ENCODE data around the gene KLHL1. TPM values are rescaled to one million over a fixed set of nuclear protein-coding genes. Genes with fewer than 3 reads are reported as not detected.

Gene KLHL1
- total RNA-seq, 1 experiment from 2014 or later: not detected

DNA sequence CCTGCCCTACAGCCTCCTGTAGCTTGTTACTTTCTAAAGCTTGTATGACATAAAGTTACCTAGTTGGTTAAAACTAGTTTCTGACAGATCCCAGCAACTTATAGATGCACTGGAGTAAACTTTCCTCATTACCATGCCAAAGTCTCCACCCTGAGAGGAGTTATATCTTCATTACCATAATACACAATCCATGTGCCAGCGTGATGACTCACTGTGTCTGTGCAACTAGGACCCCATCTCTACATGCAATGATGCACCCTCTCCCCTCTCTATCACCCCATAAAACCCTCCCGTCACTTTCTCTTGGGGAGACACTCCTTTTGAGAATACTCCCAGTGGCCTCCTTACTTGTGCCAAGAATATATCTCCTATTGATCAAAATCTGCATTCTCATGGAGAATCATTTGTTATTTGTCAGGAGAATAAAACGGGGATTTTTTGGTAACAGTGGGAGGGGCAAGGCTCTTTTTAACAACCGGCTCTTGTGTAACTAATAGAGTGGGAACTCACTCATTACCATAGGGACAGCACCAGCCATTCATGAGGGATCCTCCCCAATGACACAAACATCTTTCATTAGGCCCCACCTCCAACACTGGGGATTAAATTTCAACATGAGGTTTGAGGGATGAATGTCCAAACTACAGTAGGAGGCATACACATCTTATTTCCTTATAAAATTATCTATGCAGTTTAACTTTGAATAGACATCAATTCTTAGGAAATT lies 235.8 kb downstream of the KLHL1 start:
- intact Hi-C loops (cut with micrococcal nuclease; ENCODE audit: unreplicated experiment): no loop called here
- Mint-ChIP-seq H3K27me3 (ENCODE audit: unreplicated experiment) (no peaks in the 10 kb centered on the region), H3K4me3 (ENCODE audit: low read depth, unreplicated experiment) (no peak overlapping the region), H3K27ac (ENCODE audit: unreplicated experiment) (no peak overlapping the region), H3K36me3 (ENCODE audit: insufficient read depth, unreplicated experiment) (no peaks in the 10 kb centered on the region), H3K4me1 (ENCODE audit: low read depth, unreplicated experiment) (no peaks in the 10 kb centered on the region), H3K9me3 (ENCODE audit: low read depth, unreplicated experiment) (no peaks in the 10 kb centered on the region)
- TF ChIP-seq, protein P1, sequence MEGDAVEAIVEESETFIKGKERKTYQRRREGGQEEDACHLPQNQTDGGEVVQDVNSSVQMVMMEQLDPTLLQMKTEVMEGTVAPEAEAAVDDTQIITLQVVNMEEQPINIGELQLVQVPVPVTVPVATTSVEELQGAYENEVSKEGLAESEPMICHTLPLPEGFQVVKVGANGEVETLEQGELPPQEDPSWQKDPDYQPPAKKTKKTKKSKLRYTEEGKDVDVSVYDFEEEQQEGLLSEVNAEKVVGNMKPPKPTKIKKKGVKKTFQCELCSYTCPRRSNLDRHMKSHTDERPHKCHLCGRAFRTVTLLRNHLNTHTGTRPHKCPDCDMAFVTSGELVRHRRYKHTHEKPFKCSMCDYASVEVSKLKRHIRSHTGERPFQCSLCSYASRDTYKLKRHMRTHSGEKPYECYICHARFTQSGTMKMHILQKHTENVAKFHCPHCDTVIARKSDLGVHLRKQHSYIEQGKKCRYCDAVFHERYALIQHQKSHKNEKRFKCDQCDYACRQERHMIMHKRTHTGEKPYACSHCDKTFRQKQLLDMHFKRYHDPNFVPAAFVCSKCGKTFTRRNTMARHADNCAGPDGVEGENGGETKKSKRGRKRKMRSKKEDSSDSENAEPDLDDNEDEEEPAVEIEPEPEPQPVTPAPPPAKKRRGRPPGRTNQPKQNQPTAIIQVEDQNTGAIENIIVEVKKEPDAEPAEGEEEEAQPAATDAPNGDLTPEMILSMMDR (IDR thresholded peaks at IDR 0.05; ENCODE audit: unreplicated experiment): no peak
- no TSS peak for BruUV-seq (replicated peaks)
- CTCF ChIA-PET: no interaction called here
- no peak for DNase-seq

DNA sequence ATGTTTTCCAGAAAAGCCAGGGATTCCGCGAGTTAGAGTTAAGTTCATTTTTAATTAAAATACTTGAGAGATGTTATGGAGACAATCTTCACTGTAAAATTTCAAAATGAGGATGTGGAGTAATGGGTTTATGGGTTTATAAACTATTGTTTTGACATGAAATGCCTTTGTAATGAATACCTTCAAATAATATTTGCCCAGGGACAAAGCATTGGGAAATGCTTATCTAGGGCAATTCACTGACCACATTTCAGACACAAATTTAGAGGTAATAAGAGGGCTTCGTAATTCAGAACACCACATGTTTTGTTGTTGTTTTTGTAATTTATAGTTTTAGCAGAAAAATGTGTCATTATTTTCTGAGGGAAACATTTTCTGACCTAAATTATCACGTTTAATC lies 241.7 kb downstream of the KLHL1 start:
- Mint-ChIP-seq H3K36me3 (ENCODE audit: insufficient read depth, unreplicated experiment) (no peaks in the 10 kb centered on the region), H3K4me3 (ENCODE audit: low read depth, unreplicated experiment) (no peak overlapping the region), H3K27me3 (ENCODE audit: unreplicated experiment) (no peaks in the 10 kb centered on the region), H3K4me1 (ENCODE audit: low read depth, unreplicated experiment) (no peaks in the 10 kb centered on the region), H3K27ac (ENCODE audit: unreplicated experiment) (no peak overlapping the region), H3K9me3 (ENCODE audit: low read depth, unreplicated experiment) (no peaks in the 10 kb centered on the region)
- no TSS peak for BruUV-seq (replicated peaks)
- TF ChIP-seq, protein P1 (IDR thresholded peaks at IDR 0.05; ENCODE audit: unreplicated experiment): no peak
- CTCF ChIA-PET: no interaction called here
- intact Hi-C loops (cut with micrococcal nuclease; ENCODE audit: unreplicated experiment): no loop called here
- DNase-seq: no peak

GRCh38 chr13:69857183-69857821 lies 250.9 kb downstream of the KLHL1 start:
- Mint-ChIP-seq H3K4me3 (ENCODE audit: low read depth, unreplicated experiment) (no peak overlapping the region), H3K27me3 (ENCODE audit: unreplicated experiment) (no peaks in the 10 kb centered on the region), H3K36me3 (ENCODE audit: insufficient read depth, unreplicated experiment) (no peaks in the 10 kb centered on the region), H3K4me1 (ENCODE audit: low read depth, unreplicated experiment) (peaks cover 14% of the 10 kb centered on the region), H3K9me3 (ENCODE audit: low read depth, unreplicated experiment) (no peaks in the 10 kb centered on the region), H3K27ac (ENCODE audit: unreplicated experiment) (peak overlapping the region; percentile 11)
- no peak for DNase-seq
- CTCF ChIA-PET: no interaction called here
- intact Hi-C loops (cut with micrococcal nuclease; ENCODE audit: unreplicated experiment): loop anchor here (1.0 to 5.0 kb wide), 4 partner anchors 278 to 710 kb away; no protein-coding TSS in a partner anchor
- TF ChIP-seq, protein P1 (IDR thresholded peaks at IDR 0.05; ENCODE audit: unreplicated experiment): no peak
- BruUV-seq (replicated peaks): no TSS peak

GRCh38 chr13:69856331-69856730 lies 251.9 kb downstream of the KLHL1 start:
- CTCF ChIA-PET: no interaction called here
- TF ChIP-seq, protein P1 (IDR thresholded peaks at IDR 0.05; ENCODE audit: unreplicated experiment): no peak
- peak; percentile 3 for DNase-seq
- H3K9me3 Mint-ChIP-seq (ENCODE audit: low read depth, unreplicated experiment): no peaks in the 10 kb centered on the region
- BruUV-seq (replicated peaks): no TSS peak
- H3K4me3 Mint-ChIP-seq (ENCODE audit: low read depth, unreplicated experiment): no peak overlapping the region
- H3K27me3 Mint-ChIP-seq (ENCODE audit: unreplicated experiment): no peaks in the 10 kb centered on the region
- no peaks in the 10 kb centered on the region for H3K36me3 Mint-ChIP-seq (ENCODE audit: insufficient read depth, unreplicated experiment)
- H3K4me1 Mint-ChIP-seq (ENCODE audit: low read depth, unreplicated experiment): peaks cover 14% of the 10 kb centered on the region
- intact Hi-C loops (cut with micrococcal nuclease; ENCODE audit: unreplicated experiment): loop anchor here (2.0 to 5.0 kb wide), 2 partner anchors 454 to 711 kb away; no protein-coding TSS in a partner anchor
- H3K27ac Mint-ChIP-seq (ENCODE audit: unreplicated experiment): peak overlapping the region; percentile 11
